ENCODE data around the gene ALPK1. TPM values are rescaled to one million over a fixed set of nuclear protein-coding genes. Genes with fewer than 3 reads are reported as not detected.
A peak's percentile ranks its signal among the peaks of the same experiment; 100 is the strongest.

Gene ALPK1
- total and polyA plus RNA-seq, 8 donors, result 4.8 to 18.1 (median 6.5) TPM

DNA sequence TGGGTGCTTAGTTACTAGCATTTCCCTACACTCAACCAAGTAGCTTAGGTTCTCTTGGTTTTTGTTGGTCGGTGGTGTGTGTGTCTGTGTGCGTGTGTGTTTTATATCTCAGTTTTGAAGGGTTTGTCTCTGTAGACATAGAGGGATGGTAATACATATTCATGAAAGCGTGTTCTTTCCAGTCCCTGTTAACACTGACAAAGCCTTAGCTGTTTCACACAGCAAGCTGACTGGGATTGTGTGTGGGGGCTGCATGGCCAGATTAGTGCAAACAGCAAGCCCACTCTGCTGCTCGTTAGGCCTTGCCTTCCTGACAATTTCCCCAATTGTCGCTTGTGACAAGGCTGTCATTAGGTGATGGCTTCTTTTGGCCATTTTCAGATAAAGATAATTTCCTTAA is 43.9 kb downstream of the ALPK1 start:
- no peak overlapping the region for H3K27ac ChIP-seq
- ATAC-seq, result no peak
- H3K27me3 ChIP-seq, result no peaks in the 10 kb centered on the region
- DNase-seq, result no peak
- TF ChIP-seq, protein P1, sequence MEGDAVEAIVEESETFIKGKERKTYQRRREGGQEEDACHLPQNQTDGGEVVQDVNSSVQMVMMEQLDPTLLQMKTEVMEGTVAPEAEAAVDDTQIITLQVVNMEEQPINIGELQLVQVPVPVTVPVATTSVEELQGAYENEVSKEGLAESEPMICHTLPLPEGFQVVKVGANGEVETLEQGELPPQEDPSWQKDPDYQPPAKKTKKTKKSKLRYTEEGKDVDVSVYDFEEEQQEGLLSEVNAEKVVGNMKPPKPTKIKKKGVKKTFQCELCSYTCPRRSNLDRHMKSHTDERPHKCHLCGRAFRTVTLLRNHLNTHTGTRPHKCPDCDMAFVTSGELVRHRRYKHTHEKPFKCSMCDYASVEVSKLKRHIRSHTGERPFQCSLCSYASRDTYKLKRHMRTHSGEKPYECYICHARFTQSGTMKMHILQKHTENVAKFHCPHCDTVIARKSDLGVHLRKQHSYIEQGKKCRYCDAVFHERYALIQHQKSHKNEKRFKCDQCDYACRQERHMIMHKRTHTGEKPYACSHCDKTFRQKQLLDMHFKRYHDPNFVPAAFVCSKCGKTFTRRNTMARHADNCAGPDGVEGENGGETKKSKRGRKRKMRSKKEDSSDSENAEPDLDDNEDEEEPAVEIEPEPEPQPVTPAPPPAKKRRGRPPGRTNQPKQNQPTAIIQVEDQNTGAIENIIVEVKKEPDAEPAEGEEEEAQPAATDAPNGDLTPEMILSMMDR (IDR thresholded peaks at IDR 0.05), result no peak
- no peaks in the 10 kb centered on the region for H3K36me3 ChIP-seq
- 94 to 97% methylated on average over 5 of the region's 5 CpGs for WGBS, 2 donors
- H3K4me3 ChIP-seq, result no peak overlapping the region
- intact Hi-C loops (cut with DNase I), result no loop called here
- H3K9me3 ChIP-seq, result no peaks in the 10 kb centered on the region
- no peak for FAIRE-seq
- H3K4me1 ChIP-seq, result no peaks in the 10 kb centered on the region

DNA sequence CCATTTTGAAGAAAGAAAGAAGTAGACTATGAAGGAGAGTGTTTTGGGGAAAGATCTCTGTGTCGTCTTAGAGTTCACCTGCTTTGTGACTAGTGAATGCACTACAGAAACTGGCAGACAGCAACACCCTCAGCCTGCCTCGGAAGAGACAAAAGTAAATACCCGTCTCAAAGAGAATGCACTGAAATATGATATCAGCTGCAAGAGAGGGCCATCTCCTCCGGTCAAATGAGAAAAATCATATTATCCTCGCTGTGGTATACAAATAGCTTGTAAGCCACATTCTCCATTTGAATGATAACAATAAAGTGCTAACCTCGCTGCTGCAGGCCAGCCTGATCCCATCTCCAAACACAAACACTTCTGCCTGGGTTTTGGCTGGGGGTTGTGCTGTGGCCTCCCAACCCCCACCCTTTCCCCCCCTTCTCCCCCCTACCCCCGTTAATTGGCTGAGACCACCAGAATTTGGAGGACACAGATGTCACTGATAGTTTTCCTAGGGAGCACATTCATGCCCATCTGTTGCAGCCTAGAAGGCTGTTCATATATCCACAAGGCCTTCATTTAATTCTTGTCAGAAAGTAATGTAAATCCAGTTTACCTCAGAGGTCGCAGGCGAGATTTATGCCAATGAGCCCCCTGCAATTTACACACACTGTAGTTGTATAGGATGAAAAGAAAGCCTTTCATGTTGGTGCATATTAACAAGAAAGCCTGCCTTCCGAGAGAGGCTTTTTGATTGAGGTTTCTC is 46.3 kb downstream of the ALPK1 start:
- no peak for ATAC-seq
- WGBS, 2 donors, result 83 to 87% methylated on average over 10 of the region's 10 CpGs
- H3K36me3 ChIP-seq, result no peaks in the 10 kb centered on the region
- no peak for FAIRE-seq
- H3K9me3 ChIP-seq, result no peaks in the 10 kb centered on the region
- intact Hi-C loops (cut with DNase I), result no loop called here
- no peak overlapping the region for H3K27ac ChIP-seq
- no peaks in the 10 kb centered on the region for H3K27me3 ChIP-seq
- H3K4me1 ChIP-seq, result no peaks in the 10 kb centered on the region
- no peak overlapping the region for H3K4me3 ChIP-seq
- no peak for DNase-seq
- TF ChIP-seq, protein P1 (IDR thresholded peaks at IDR 0.05), result no peak

DNA sequence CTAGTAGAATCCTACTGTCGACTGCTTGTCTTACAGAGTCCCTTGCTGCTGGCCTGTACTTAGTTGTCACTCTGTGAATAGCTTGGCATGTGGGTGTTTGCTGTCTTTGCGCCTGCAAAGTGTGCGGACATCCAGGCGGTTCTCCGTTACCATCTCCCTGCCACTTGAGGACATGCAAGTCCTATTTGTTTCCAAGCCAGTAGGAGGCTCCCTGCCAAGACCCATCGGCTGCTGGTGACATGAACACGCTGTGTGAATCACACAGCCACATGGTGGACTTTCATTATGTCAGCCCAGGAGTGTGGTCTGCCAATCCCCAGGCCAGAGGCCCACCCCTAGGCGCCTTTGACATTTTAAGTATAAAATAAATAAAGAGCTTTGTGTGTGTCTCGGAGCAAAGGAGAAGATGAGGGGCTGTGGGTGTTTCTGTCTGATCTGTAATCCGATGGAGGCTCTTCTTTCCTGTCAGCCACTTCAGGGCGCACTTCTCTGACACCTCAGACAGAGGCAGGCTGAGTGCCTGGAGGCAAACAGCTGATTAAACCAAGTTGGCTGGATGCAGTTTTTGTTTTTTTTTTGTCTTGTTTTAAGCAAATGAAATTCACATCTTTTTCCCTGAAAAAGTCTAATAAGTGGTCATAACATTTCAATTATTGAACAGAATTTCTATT is 51.5 kb downstream of the ALPK1 start:
- WGBS, 2 donors, result 77 to 78% methylated on average over 11 of the region's 11 CpGs
- H3K27ac ChIP-seq, result no peak overlapping the region
- H3K9me3 ChIP-seq, result no peaks in the 10 kb centered on the region
- DNase-seq (no peak), ATAC-seq (peak in 2 of 4 donors; percentile 48 to 64), FAIRE-seq (no peak)
- no peaks in the 10 kb centered on the region for H3K36me3 ChIP-seq
- H3K4me3 ChIP-seq, result no peak overlapping the region
- H3K4me1 ChIP-seq, result no peaks in the 10 kb centered on the region
- TF ChIP-seq, protein P1 (IDR thresholded peaks at IDR 0.05), result no peak
- intact Hi-C loops (cut with DNase I), result no loop called here
- H3K27me3 ChIP-seq, result no peaks in the 10 kb centered on the region

DNA sequence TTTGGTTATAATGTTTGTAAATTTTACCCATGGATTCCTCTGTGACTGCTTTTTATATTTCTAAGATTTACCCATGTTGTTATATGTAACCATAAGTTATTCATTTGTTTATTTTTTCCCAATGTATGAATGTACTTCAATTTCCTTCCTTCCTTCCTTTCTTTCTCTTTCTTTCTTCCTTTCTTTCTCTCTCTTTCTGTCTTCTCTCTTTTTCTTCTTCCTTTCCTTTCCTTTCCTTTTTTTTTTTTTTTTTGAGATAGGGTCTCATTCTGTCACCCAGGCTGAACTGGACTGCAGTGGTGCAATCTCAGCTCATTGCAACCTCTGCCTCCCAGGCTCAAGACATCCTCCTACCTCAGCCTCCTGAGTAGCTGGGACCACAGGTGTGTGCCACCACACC is 55.6 kb downstream of the ALPK1 start:
- no peak overlapping the region for H3K4me3 ChIP-seq
- no peaks in the 10 kb centered on the region for H3K9me3 ChIP-seq
- H3K36me3 ChIP-seq, result no peaks in the 10 kb centered on the region
- no peaks in the 10 kb centered on the region for H3K4me1 ChIP-seq
- TF ChIP-seq, protein P1 (IDR thresholded peaks at IDR 0.05), result no peak
- FAIRE-seq (no peak), ATAC-seq (no peak), DNase-seq (no peak)
- no peaks in the 10 kb centered on the region for H3K27me3 ChIP-seq
- intact Hi-C loops (cut with DNase I), result no loop called here
- H3K27ac ChIP-seq, result no peak overlapping the region

DNA sequence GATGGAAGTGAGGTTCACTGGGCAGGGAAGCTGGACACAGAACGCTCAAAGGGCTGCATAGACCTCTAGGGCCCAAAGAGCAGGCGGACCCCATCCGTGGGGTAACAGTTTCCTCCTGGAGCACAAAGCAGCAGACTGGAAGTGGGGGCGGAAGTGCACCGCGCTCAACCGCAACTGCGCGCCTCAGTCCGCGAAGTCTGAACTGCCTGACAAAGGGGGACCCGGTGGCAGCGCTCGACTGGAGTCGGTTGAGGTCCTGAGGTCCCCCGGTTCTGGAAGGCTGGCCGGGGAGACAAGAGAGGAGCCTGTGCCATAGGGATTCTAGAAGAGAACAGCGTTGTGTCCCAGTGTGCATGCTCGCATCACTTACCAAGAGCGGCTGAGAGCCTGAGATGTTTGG is 58.5 kb downstream of the ALPK1 start:
- TF ChIP-seq, protein P1 (IDR thresholded peaks at IDR 0.05), result no peak
- intact Hi-C loops (cut with DNase I), result no loop called here
- WGBS, 2 donors, result 97 to 99% methylated on average over 20 of the region's 20 CpGs
- no peak overlapping the region for H3K4me3 ChIP-seq
- DNase-seq (peak in 1 of 6 donors; percentile 43), ATAC-seq (no peak), FAIRE-seq (no peak)
- no peaks in the 10 kb centered on the region for H3K27me3 ChIP-seq
- H3K36me3 ChIP-seq, result no peaks in the 10 kb centered on the region
- H3K27ac ChIP-seq, result no peak overlapping the region
- H3K9me3 ChIP-seq, result no peaks in the 10 kb centered on the region
- no peaks in the 10 kb centered on the region for H3K4me1 ChIP-seq
